ENCODE results near the gene NANOG. TPM values are rescaled to one million over a fixed set of nuclear protein-coding genes. Genes with fewer than 3 reads are reported as not detected.

Gene NANOG
- total RNA-seq, 3 donors from 2014 or later (not counting 1 experiment from before 2014, with no cell fraction given), result not detected

GRCh38 chr12:7756993-7757392, 32.2 kb upstream of the NANOG start:
- Mint-ChIP-seq H3K27ac (no peak overlapping the region), H3K36me3 (no peaks in the 10 kb centered on the region), H3K9me3 (no peaks in the 10 kb centered on the region), H3K4me3 (no peak overlapping the region), H3K27me3 (ENCODE audit: low read depth in 2 of 2) (no peaks in the 10 kb centered on the region), H3K4me1 (peaks cover 28 to 29% of the 10 kb centered on the region in 2 donors)
- H3K4me1 ChIP-seq (ENCODE audit: control insufficient read depth, insufficient read depth, low read length), result peaks cover 40% of the 10 kb centered on the region
- no peaks in the 10 kb centered on the region for H3K27me3 ChIP-seq (ENCODE audit: control insufficient read depth, insufficient read depth, low read length)
- TF ChIP-seq CTCF (IDR thresholded peaks at IDR 0.05), result no peak
- H3K36me3 ChIP-seq (ENCODE audit: control insufficient read depth, insufficient read depth, low read length), result no peaks in the 10 kb centered on the region
- DNase-seq (no peak), ATAC-seq (no peak)
- H3K27ac ChIP-seq (ENCODE audit: low read length), result no peak overlapping the region
- intact Hi-C loops (cut with micrococcal nuclease), result no loop called here
- 85% methylated on average over 1 of the region's 2 CpGs for WGBS (ENCODE audit: insufficient coverage)
- no peaks in the 10 kb centered on the region for H3K9me3 ChIP-seq (ENCODE audit: control insufficient read depth, insufficient read depth, low read length)
- no peak overlapping the region for H3K4me3 ChIP-seq (ENCODE audit: low read length)

GRCh38 chr12:7758766-7759140, 30.4 kb upstream of the NANOG start:
- Histone ChIP-seq H3K4me1 (ENCODE audit: control insufficient read depth, insufficient read depth, low read length) (peaks cover 26% of the 10 kb centered on the region), H3K36me3 (ENCODE audit: control insufficient read depth, insufficient read depth, low read length) (no peaks in the 10 kb centered on the region), H3K9me3 (ENCODE audit: control insufficient read depth, insufficient read depth, low read length) (no peaks in the 10 kb centered on the region), H3K27me3 (ENCODE audit: control insufficient read depth, insufficient read depth, low read length) (no peaks in the 10 kb centered on the region), H3K4me3 (ENCODE audit: low read length) (no peak overlapping the region), H3K27ac (ENCODE audit: low read length) (no peak overlapping the region)
- H3K9me3 Mint-ChIP-seq, result no peaks in the 10 kb centered on the region
- no peak overlapping the region for H3K27ac Mint-ChIP-seq
- H3K4me1 Mint-ChIP-seq, result peaks cover 14 to 15% of the 10 kb centered on the region in 2 donors
- TF ChIP-seq CTCF (IDR thresholded peaks at IDR 0.05), result no peak
- ATAC-seq, result no peak
- peaks cover 0 to 4% of the 10 kb centered on the region in 2 donors for H3K27me3 Mint-ChIP-seq (ENCODE audit: low read depth in 2 of 2)
- H3K4me3 Mint-ChIP-seq, result no peak overlapping the region
- 69% methylated on average over 9 of the region's 9 CpGs for WGBS (ENCODE audit: insufficient coverage)
- intact Hi-C loops (cut with micrococcal nuclease), result no loop called here
- no peak for DNase-seq
- H3K36me3 Mint-ChIP-seq, result no peaks in the 10 kb centered on the region

- H3K36me3 Mint-ChIP-seq, result no peaks in the 10 kb centered on the region
- Histone ChIP-seq H3K4me1 (ENCODE audit: control insufficient read depth, insufficient read depth, low read length) (no peaks in the 10 kb centered on the region), H3K27me3 (ENCODE audit: control insufficient read depth, insufficient read depth, low read length) (no peaks in the 10 kb centered on the region), H3K27ac (ENCODE audit: low read length) (no peak overlapping the region), H3K4me3 (ENCODE audit: low read length) (no peak overlapping the region), H3K36me3 (ENCODE audit: control insufficient read depth, insufficient read depth, low read length) (no peaks in the 10 kb centered on the region), H3K9me3 (ENCODE audit: control insufficient read depth, insufficient read depth, low read length) (no peaks in the 10 kb centered on the region)
- no peaks in the 10 kb centered on the region for H3K4me1 Mint-ChIP-seq
- H3K9me3 Mint-ChIP-seq, result no peaks in the 10 kb centered on the region
- ATAC-seq, result no peak
- peaks cover 0 to 6% of the 10 kb centered on the region in 2 donors for H3K27me3 Mint-ChIP-seq (ENCODE audit: low read depth in 2 of 2)
- WGBS (ENCODE audit: insufficient coverage), result 62% methylated on average over 2 of the region's 3 CpGs
- H3K4me3 Mint-ChIP-seq, result no peak overlapping the region
- TF ChIP-seq CTCF (IDR thresholded peaks at IDR 0.05), result no peak
- H3K27ac Mint-ChIP-seq, result no peak overlapping the region
- intact Hi-C loops (cut with micrococcal nuclease), result no loop called here
- DNase-seq, result no peak
Observed at GRCh38 chr12:7769999-7770398, 19.2 kb upstream of the NANOG start.

GRCh38 chr12:7781274-7781673, 7.9 kb upstream of the NANOG start:
- 98% methylated on average over 3 of the region's 3 CpGs for WGBS (ENCODE audit: insufficient coverage)
- TF ChIP-seq CTCF (IDR thresholded peaks at IDR 0.05), result no peak
- Mint-ChIP-seq H3K27ac (no peak overlapping the region), H3K4me1 (no peaks in the 10 kb centered on the region), H3K4me3 (no peak overlapping the region), H3K27me3 (ENCODE audit: low read depth in 2 of 2) (no peaks in the 10 kb centered on the region), H3K9me3 (no peaks in the 10 kb centered on the region), H3K36me3 (no peaks in the 10 kb centered on the region)
- Histone ChIP-seq H3K27me3 (ENCODE audit: control insufficient read depth, insufficient read depth, low read length) (no peaks in the 10 kb centered on the region), H3K9me3 (ENCODE audit: control insufficient read depth, insufficient read depth, low read length) (no peaks in the 10 kb centered on the region), H3K27ac (ENCODE audit: low read length) (no peak overlapping the region), H3K4me1 (ENCODE audit: control insufficient read depth, insufficient read depth, low read length) (no peaks in the 10 kb centered on the region), H3K36me3 (ENCODE audit: control insufficient read depth, insufficient read depth, low read length) (no peaks in the 10 kb centered on the region), H3K4me3 (ENCODE audit: low read length) (no peak overlapping the region)
- no peak for ATAC-seq
- intact Hi-C loops (cut with micrococcal nuclease), result no loop called here
- no peak for DNase-seq
